Left colon (tissue), 2 donors: Measurements from ENCODE around the gene SCAMP5. TPM values are rescaled to one million over a fixed set of nuclear protein-coding genes. Genes with fewer than 3 reads are reported as not detected.
A peak's percentile ranks its signal among the peaks of the same experiment; 100 is the strongest.

ENCODE experiments used
- ATAC-seq: fragments of 200-7000 bp; cut with Tn5 transposase; one replicate; pipeline ENCODE4 v1.9.1; 2020; ENCODE audit warnings: mild to moderate bottlenecking, moderate library complexity
- DNase-seq, 2 donors: peaks; one replicate each; pipeline ENCODE4 v3.0.0-alpha.2; 2020
- intact Hi-C, 2 donors: fragments of 100-400 bp; cut with DNase I in 1 of 2; cut with micrococcal nuclease in 1 of 2; formaldehyde crosslinking; loops; one replicate each; pipeline versions ENCODE4 v1.11.2 to v1.14.0; 2022; cut with DNase I, micrococcal nuclease
- total RNA-seq, 2 donors: library from RNA; stranded (reverse); fragmentation: NEBNext Ultra II Directional; extraction: Animal tissue kit (Norgen Biotek cat#: 25700); gene quantifications; one replicate each; pipeline ENCODE4 v1.2.1, GENCODE V29; 2021
- donor health status: DM: no; HTN: no; CAD: no.
- donor health status: DM: yes; HTN: yes; CAD: no.

SCAMP5 gene
- total RNA-seq, 2 donors from 2014 or later, result 4.5 to 8.6 TPM

DNA sequence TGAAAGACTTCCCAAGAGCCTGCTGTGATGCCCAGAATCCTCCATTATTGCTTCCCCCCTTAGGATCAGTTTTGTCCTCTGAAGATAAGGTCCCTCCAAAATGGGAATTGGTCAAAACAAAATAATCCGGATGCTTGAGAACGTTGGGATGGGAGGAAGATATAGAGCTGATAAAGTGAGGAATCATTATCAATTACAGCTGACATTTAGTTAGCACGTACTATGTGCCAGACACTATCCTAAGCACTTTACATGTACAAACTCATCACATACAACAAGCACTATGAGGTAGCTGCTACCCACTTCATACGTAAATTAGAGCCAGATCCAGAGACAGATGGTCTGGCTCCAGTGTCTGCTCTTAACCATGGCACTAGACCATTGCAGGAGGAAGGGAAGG, 32.1 kb upstream of the SCAMP5 start:
- ATAC-seq (no peak), DNase-seq (no peak)
- intact Hi-C loops, result no loop called here

DNA sequence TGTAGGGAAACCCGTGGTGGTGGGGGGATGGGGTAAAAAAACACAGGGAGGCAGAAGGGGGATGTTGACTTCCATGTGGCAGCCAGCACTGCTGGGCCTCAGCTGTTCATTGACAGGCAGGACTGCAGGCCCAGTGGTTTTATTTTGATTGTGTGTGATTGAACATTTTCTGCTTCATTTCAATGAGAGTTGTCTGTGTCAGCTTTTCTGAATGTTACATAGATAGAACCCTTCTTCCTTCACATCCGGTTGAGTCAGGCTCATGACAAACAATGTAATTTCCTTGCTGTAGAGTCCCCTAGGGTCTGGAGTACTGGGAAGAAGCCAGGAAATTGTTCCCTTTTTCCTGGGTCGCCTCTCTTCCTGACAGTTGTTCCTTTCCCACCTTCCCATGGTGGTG, 30.6 kb upstream of the SCAMP5 start:
- DNase-seq (no peak), ATAC-seq (no peak)
- intact Hi-C loops, result no loop called here

DNA sequence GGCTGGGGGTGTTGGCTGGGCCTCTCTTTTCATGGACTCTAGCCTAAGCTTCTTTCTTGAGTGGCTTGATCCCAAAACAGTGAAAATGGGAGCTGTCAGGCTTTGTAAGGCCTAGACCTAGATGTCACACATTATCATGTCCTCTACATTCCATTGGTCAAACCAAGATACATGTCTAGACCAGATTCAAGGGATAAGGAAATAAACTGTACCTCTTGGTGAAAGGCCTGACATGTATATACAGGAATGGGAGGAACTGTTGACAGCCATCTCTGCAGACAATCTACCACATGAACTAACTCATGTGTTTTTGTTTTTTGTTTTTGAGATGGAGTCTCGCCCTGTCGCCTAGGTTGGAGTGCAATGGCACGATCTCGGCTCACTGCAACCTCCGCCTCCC, 27.7 kb upstream of the SCAMP5 start:
- intact Hi-C loops, result no loop called here
- ATAC-seq, result no peak
- no peak for DNase-seq

DNA sequence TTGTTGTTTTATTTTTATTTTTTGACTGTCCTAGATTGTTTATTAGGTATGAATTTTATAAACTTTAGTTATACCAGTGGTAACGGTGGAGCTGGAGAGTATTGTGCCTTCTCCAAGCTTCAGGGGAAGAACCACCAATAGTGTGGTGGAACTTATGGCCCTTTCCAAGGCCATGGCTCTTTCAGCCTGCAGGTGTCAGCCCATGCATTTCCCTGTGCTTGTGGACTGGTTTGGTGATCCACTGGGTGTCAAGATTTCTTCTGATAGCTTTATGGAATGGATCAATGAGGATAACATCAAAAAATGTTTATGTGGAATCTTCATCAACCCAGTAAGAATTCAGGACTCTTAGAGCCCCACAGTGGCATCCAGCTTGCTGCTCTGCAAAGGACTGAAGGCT, 19.2 kb upstream of the SCAMP5 start:
- no peak for ATAC-seq
- DNase-seq, result no peak

DNA sequence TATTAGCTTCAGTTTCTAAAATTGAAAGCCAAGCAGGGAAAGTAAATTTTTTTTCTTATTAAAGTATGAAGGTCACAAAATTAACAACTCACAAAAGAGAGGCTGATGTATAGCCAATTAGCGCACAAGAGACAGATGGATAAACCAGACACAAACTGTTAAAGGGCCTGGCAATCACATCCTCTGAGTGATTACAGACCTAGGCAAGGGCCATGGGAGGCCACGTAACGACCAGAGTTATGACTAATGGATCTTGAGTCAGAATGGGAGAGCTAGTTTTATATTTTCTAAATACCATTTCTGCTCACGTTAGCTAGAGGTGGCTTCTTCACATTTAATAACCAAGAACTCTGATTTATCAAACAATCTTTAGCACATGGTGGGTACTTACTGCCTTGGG, 17.8 kb upstream of the SCAMP5 start:
- DNase-seq (no peak), ATAC-seq (no peak)
- intact Hi-C loops, result no loop called here

More for the DNA sequence above, 19.2 kb upstream of the SCAMP5 start:
- intact Hi-C loops, result no loop called here

DNA sequence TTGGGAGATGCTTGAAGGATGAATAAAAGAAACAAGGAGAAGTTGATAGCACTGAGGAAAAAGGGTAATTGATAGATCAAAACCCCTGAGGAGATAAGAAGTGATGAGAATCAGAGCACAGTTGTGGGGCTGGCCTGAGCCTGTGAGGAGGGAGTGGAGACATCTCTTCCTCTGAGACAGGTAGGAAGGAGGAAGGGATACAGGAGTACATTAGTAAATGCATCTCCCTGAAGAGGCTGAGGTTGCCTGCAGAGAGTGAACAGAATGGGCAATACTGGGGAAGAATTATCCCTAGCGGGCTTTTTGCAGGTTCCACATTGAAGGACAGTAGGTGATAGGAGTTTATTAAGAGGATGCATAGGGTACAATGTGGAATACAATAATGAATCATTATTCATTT, 17.3 kb upstream of the SCAMP5 start:
- no peak for DNase-seq
- intact Hi-C loops, result no loop called here
- no peak for ATAC-seq

DNA sequence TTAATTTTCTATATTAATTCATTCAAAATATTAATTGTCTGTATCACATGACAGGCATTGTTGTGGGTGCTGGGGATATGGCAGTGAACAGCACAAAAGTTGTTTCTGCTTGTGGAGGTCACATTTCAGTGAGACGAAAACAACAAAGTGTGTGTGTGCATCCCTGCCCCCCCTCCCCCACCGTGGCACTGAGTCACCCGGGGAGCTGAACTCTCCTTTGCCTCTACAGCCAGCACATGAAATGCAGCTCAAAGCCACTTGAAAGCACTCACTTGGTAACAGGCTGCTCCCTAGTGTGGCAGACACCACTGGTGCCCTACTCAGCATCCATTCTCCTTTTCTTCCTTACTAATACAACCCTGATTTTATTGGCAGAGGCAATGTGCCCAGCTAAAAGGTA, 16.9 kb upstream of the SCAMP5 start:
- ATAC-seq, result no peak
- DNase-seq, result no peak
- intact Hi-C loops, result no loop called here

DNA sequence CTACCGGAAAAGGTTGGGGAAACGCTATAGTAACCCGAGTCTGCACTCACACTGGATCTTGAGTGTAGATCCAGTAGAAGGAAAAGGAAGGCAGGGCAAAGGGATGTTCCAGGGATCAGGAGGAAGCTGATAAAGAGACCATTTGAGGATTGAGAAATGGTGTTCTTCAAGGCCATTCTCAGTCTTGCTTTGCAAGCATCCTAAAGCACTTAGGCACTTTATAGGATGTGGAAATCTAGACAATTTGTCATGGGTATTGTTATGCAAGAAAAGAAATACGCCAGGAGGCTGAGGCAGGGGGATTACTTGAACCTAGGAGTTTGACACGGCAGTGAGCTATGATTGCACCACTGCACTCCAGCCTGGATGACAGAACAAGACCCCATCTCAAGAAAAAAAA, 13.2 kb upstream of the SCAMP5 start:
- ATAC-seq (no peak), DNase-seq (no peak)
- intact Hi-C loops, result no loop called here

DNA sequence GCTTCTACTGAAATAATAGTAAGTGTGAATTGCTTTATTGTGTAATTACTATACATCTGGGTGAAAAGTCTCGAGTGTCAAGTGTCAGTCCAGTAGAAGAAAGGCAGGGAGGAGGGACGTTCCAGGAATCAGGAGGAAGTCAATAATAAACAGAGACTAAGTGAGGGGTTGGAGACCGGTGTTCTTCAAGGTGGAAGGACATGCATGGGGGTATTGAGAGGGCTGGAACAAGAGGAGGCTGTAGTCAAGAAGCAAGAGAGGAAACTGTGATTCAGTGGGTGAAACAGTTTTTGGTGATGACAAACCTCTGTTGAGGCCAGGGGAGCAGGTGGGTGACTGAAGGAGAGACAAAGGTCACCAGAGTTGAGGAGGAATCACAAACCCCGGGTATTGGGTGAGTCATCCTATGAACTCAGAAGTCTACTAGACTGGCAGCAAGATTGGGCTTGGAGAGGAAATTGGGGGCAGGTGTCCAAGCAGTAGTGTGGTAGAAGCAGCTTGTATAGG, 11.6 kb upstream of the SCAMP5 start:
- no peak for DNase-seq
- peak; percentile 80 for ATAC-seq
- intact Hi-C loops, result no loop called here

DNA sequence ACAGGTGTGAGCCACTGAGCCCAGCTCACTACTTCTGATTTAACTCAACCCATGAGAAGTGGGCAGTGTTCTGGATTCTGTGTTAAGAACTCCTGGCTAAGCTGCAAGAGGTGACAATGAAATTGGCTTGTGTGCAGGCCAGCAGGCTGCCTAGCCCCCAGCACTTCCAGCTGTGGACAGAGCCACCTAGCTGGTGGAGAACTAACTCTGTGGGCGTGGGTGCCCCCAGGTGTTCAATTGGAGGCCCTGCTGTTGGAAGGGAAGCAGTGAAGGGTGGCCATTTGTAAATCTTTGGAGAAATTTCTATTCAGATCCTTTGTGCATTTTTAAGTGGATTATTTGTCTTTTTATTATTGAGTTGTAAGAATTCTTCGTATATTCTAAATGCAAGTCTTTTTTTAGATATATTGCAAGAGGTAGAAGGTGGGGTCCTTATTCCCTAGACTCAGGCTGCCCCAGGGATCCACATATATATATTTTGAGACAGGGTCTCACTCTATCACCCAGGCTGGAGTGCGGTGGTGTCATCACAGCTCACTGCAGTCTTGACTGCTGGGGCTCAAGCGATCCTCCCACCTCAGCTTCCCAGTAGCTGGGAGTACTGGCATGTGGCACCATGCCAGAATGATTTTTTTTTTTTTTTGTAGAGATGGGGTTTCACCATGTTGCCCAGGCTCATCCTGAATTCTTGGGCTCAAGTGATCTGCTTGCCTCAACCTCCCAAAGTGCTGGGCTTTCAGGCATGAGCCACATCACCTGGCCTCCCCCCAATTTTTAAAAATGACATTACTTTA, 7.2 kb upstream of the SCAMP5 start:
- intact Hi-C loops, result no loop called here
- ATAC-seq (peak; percentile 88), DNase-seq (peak; percentile 47 to 64)

DNA sequence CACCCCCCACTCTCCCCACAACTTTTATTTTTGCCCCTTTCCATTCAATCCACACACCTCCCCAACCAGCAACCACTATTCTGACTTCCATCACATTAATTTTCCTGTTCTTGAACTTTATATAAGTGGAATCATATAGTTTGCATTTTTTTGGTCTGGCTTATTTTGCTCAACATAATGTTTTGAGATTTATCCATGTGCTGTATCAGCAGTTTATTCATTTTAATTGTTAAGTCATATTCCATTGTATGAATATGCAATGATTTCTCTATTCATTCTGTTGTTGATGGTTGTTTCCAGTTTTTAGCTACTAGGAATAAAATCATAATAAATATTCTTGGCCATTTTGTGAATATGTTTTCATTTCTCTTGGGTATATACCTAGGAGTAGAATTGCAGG, 5.8 kb upstream of the SCAMP5 start:
- no peak for DNase-seq
- no peak for ATAC-seq
- intact Hi-C loops, result no loop called here

DNA sequence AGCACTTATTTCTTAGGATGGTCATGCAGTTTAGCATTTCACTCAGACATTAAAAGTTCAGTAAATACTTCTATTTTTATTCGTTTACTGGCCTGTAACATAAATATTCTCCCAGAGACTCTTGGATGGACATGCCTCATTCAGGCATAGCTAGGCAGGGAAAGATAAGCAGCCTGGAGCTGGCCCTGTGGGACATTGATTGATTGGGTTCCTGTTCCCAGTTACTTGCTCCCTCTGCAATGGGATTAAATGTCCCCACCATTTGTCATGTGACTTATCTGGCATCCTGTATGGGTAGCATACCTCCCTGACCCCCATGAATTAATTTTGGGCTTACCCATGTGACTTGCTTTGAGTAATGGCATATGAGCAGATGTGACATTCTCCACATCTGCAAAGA, 2.7 kb upstream of the SCAMP5 start:
- intact Hi-C loops, result no loop called here
- DNase-seq (no peak), ATAC-seq (no peak)

DNA sequence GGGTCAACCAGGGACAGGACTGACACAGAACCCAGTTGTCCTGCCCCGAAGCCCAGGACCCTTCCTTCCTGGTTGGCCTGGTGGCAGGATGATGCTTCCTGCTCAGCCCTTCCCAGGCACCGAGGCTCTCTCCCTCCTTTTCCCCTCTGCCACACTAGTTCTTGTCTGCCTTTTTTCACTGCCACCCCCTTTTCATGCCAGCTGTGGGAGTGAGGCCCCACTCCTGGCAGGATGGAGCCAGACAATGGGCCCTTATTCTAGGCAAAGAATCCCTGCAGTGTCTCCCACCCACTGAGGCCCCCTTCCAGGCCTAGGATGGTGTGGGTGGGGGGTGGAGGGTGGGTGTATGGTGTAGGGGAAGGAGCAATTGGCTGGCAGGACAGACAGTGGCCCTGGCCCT, 1.1 kb upstream of the SCAMP5 start:
- intact Hi-C loops, result no loop called here
- DNase-seq (no peak), ATAC-seq (no peak)

DNA sequence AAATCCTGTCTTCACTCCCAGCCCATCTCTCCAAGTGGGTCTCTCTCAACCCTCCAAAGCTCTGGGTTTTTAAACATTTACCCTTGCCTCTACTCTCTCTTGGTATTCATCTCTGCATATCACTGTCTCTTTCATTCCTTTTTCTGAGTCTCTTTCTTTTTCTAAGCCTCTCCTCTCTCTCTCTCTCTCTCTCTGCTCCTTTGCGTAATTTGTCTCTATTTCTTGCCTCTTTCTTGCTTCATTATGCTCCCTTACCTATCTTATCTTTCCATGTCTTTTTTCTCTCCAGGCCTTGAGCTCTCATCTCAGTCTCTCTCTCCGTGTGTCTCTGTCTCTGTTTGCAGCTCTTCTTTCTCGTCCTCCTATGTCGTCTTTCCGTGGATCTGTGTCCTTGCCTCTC, 678 bp upstream of the SCAMP5 start:
- ATAC-seq (no peak), DNase-seq (no peak)
- intact Hi-C loops, result no loop called here

DNA sequence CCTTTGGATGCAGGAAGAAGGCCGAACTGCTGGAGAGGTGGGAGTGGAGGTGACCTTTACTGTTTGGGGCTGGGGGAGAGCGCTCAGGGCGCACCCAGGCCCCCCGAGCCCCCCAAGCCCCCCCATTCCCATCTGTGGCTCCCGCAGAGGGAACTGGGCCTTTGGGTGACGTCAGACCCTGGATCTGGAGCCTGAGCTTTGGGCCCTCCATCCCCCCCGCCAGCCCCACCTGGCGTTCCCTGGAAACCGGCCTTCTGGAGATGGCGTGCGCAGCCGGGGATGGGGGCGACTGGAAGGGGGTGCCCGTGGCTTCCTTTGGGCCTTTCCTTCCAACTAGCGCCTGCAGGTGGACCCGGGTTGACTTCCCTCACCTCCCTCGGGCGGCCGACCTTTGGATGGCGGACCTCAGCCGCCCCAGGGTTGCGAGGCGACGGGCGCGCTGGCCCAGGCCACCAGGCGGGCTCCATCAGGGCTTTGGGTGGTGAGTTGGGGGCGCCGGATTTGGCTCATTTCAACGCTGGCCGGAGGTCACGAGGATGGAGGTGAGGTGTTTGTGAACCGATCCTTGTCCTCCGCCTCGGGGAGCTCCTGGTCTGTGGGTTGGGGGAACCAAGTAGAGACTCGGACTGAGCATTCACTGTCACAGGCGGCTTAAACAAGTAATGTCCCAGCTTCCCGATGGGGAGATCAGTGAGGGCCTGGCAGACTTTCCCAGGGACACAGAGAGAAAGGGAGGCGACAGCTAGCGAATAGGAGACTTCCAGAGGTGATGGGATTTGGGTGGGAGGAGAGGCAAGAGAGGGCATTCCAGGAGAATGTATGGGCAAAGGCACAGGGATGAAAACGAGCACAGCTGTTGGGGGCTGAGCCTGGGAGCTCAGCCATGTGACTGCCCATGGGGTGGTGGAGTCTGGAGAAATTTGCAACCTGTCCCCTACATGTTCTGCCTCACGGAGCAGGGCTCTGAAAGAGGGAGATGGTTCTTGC, 709 bp downstream of the SCAMP5 start:
- ATAC-seq, result no peak
- DNase-seq, result peak in 1 of 2 donors; percentile 22
- intact Hi-C loops, result no loop called here

DNA sequence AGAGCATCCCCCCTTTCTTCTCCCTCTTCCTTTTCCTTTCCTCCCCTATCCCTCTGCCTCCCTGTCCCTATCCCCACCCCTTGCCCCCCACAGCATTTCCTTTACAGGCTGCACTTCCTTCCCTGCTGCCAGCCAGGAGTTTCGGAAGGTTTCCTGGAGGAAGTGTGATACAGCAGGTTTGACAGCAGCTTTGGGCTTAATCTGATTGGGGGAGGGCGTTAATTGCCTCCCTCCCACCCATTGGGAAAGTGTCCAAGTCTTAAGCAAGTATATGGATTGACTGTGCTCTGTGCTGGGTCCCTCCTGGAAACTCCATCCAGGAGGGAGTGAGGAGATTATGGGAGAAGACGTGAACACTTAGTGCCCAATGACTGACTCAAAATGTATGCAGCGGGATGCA, 1.8 kb downstream of the SCAMP5 start:
- DNase-seq (no peak), ATAC-seq (no peak)
- intact Hi-C loops, result no loop called here

DNA sequence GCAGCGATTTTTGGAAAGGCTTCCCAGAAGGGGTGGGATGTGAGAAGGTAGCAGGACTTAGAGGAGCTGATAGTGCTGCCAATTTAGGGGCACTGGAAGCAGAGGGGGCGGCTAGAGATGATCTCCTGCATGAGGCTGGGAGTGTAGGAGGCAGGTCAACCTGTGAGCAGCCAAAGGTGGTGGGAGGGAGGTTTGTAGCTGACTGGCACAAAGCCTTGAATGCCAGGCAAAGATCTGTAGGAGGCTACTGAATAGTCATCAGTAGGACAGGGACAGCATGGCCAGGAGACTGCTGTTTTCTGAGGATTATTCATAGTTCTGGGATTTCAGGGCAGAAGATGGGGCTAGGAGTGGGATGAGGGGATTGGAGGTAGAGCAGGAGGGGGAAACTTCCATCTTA, 2.2 kb downstream of the SCAMP5 start:
- DNase-seq (no peak), ATAC-seq (no peak)
- intact Hi-C loops, result no loop called here

DNA sequence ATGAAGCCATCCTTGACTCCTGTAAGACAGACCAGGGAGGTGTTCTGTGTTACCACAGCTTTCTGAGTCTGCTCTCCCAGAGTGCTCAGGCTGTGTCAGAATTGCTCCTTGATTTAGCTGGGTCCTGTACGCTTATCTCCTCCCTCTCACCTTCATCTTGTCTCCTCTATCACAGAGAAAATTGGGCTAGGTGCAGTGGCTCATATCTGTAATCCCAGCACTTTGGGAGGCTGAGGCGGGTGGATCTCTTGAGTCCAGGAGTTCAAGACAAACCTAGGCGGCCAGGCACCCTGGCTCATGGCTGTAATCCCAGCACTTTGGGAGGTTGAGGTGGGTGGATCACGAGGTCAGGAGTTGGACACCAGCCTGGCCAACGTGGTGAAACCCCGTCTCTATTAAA, 5.9 kb downstream of the SCAMP5 start:
- ATAC-seq, result no peak
- intact Hi-C loops, result no loop called here
- DNase-seq, result no peak

DNA sequence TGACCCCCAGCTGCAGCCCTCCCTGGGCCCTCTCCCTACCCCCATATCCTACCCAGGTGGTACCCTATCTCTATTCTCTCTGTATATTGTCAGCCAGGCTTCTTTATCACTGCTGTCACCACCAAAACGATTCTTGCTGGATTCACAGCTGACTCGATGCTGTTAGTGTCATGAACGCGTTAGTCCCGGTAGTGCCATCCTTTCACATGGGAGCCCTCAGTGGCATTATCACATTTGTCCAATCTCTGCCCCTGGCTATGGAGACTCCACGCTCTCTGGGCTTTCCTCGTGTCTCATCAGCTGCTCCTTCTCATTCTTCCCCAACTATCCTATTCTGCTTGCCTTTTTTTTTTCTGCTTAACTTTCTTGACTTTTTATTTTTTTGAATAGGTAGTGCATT, 7.0 kb downstream of the SCAMP5 start:
- intact Hi-C loops, result no loop called here
- DNase-seq, result no peak
- ATAC-seq, result no peak

DNA sequence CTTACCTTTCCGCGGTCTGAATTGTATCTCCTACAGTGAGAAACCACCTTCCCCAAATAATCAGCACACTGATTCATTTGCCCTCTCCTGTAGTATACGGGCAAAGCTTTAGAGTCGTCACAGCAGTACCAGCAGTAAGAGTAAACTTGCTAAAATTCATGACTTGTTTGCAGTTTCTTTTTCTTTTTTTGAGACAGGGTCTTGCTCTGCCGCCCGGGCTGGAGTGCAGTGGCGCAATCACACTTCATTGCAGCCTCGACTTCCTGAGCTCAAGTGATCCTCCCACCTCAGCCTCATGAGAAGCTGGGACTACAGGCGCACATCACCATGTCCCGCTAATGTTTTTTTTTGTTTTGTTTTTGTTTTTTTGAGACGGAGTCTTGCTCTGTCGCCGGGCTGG, 11.9 kb downstream of the SCAMP5 start:
- intact Hi-C loops, result no loop called here
- ATAC-seq, result no peak
- no peak for DNase-seq
